ENCODE results near the gene SLC2A2. TPM values are rescaled to one million over a fixed set of nuclear protein-coding genes. Genes with fewer than 3 reads are reported as not detected.
A peak's percentile ranks its signal among the peaks of the same experiment; 100 is the strongest.

SLC2A2 gene
- total RNA-seq, 1 donor from 2014 or later: not detected

DNA sequence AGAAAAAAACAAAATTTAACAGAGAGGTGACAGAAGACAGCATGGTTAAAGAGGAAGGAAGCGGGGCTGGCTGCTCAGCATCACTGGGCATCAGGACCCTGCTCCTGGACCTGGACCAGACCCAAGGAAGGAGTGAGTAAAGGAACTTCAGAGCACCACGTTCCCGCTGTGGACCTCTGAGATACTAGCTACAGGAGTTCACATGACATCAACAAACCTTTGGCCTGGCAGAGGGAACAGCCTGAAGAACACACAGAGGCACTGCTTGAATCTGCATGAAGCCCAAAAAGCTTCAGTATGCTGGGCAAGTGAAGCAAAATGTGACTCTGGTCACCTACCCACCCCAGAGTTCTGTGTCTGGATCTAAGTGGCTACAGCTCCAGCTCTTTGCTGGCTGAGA, 38.1 kb downstream of the SLC2A2 start:
- H3K9me3 Mint-ChIP-seq (ENCODE audit: unreplicated experiment): peaks cover 1% of the 10 kb centered on the region
- no peaks in the 10 kb centered on the region for H3K4me1 Mint-ChIP-seq (ENCODE audit: low read depth, unreplicated experiment)
- H3K27me3 Mint-ChIP-seq (ENCODE audit: unreplicated experiment): no peaks in the 10 kb centered on the region
- H3K27ac Mint-ChIP-seq (ENCODE audit: unreplicated experiment): no peak overlapping the region
- TF ChIP-seq, protein P1, sequence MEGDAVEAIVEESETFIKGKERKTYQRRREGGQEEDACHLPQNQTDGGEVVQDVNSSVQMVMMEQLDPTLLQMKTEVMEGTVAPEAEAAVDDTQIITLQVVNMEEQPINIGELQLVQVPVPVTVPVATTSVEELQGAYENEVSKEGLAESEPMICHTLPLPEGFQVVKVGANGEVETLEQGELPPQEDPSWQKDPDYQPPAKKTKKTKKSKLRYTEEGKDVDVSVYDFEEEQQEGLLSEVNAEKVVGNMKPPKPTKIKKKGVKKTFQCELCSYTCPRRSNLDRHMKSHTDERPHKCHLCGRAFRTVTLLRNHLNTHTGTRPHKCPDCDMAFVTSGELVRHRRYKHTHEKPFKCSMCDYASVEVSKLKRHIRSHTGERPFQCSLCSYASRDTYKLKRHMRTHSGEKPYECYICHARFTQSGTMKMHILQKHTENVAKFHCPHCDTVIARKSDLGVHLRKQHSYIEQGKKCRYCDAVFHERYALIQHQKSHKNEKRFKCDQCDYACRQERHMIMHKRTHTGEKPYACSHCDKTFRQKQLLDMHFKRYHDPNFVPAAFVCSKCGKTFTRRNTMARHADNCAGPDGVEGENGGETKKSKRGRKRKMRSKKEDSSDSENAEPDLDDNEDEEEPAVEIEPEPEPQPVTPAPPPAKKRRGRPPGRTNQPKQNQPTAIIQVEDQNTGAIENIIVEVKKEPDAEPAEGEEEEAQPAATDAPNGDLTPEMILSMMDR (IDR thresholded peaks at IDR 0.05; ENCODE audit: partially characterized antibody, unreplicated experiment): no peak
- no peak for DNase-seq
- no peak overlapping the region for H3K4me3 Mint-ChIP-seq (ENCODE audit: unreplicated experiment)
- peaks cover 10% of the 10 kb centered on the region for H3K36me3 Mint-ChIP-seq (ENCODE audit: unreplicated experiment)

- Mint-ChIP-seq H3K4me3 (ENCODE audit: unreplicated experiment) (no peak overlapping the region), H3K4me1 (ENCODE audit: low read depth, unreplicated experiment) (no peaks in the 10 kb centered on the region), H3K27me3 (ENCODE audit: unreplicated experiment) (no peaks in the 10 kb centered on the region), H3K9me3 (ENCODE audit: unreplicated experiment) (peaks cover 1% of the 10 kb centered on the region), H3K36me3 (ENCODE audit: unreplicated experiment) (peaks cover 10% of the 10 kb centered on the region), H3K27ac (ENCODE audit: unreplicated experiment) (no peak overlapping the region)
- TF ChIP-seq, protein P1 (IDR thresholded peaks at IDR 0.05; ENCODE audit: partially characterized antibody, unreplicated experiment): no peak
- no peak for DNase-seq
Observed at GRCh38 chr3:170985304-170985703, 41.2 kb downstream of the SLC2A2 start.

DNA sequence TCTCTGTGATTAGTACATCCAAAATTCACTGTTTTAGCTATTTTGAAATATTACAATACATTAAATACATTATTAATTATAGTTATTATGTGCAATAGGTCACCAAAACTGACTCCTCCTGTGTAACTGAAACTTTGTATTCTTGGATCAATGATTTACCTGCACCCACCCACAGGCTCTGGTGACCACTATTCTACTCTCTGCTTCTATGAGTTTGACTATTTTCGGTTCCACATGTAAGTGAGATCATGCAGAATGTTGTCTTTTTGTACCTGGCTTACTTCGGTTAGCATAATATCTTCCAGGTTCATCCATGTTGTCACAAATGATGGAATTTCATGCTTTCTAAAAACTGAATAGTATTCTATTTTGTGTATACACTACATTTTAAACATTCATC, 43.8 kb downstream of the SLC2A2 start:
- no peaks in the 10 kb centered on the region for H3K9me3 Mint-ChIP-seq (ENCODE audit: unreplicated experiment)
- no peak for DNase-seq
- peaks cover 8% of the 10 kb centered on the region for H3K4me1 Mint-ChIP-seq (ENCODE audit: low read depth, unreplicated experiment)
- no peak overlapping the region for H3K27ac Mint-ChIP-seq (ENCODE audit: unreplicated experiment)
- H3K4me3 Mint-ChIP-seq (ENCODE audit: unreplicated experiment): no peak overlapping the region
- peaks cover 4% of the 10 kb centered on the region for H3K36me3 Mint-ChIP-seq (ENCODE audit: unreplicated experiment)
- TF ChIP-seq, protein P1 (IDR thresholded peaks at IDR 0.05; ENCODE audit: partially characterized antibody, unreplicated experiment): no peak
- H3K27me3 Mint-ChIP-seq (ENCODE audit: unreplicated experiment): peaks cover 2% of the 10 kb centered on the region

- peaks cover 10% of the 10 kb centered on the region for H3K4me1 Mint-ChIP-seq (ENCODE audit: low read depth, unreplicated experiment)
- no peak overlapping the region for H3K27ac Mint-ChIP-seq (ENCODE audit: unreplicated experiment)
- peaks cover 4% of the 10 kb centered on the region for H3K36me3 Mint-ChIP-seq (ENCODE audit: unreplicated experiment)
- H3K9me3 Mint-ChIP-seq (ENCODE audit: unreplicated experiment): peaks cover 2% of the 10 kb centered on the region
- no peak overlapping the region for H3K4me3 Mint-ChIP-seq (ENCODE audit: unreplicated experiment)
- TF ChIP-seq, protein P1 (IDR thresholded peaks at IDR 0.05; ENCODE audit: partially characterized antibody, unreplicated experiment): peak; percentile 9
- H3K27me3 Mint-ChIP-seq (ENCODE audit: unreplicated experiment): peaks cover 2% of the 10 kb centered on the region
- no peak for DNase-seq
Observed at GRCh38 chr3:170980399-170980798, 46.1 kb downstream of the SLC2A2 start.

GRCh38 chr3:170977949-170978745, 48.4 kb downstream of the SLC2A2 start:
- H3K36me3 Mint-ChIP-seq (ENCODE audit: unreplicated experiment): no peaks in the 10 kb centered on the region

More at GRCh38 chr3:170977949-170978745, 48.4 kb downstream of the SLC2A2 start:
- TF ChIP-seq, protein P1 (IDR thresholded peaks at IDR 0.05; ENCODE audit: partially characterized antibody, unreplicated experiment): no peak
- Mint-ChIP-seq H3K27me3 (ENCODE audit: unreplicated experiment) (peaks cover 2% of the 10 kb centered on the region), H3K9me3 (ENCODE audit: unreplicated experiment) (peaks cover 2% of the 10 kb centered on the region), H3K27ac (ENCODE audit: unreplicated experiment) (peak overlapping the region; percentile 22), H3K4me1 (ENCODE audit: low read depth, unreplicated experiment) (peaks cover 10% of the 10 kb centered on the region), H3K4me3 (ENCODE audit: unreplicated experiment) (no peak overlapping the region)
- DNase-seq: peak; percentile 38
